ENCODE results near the gene IFT81. TPM values are rescaled to one million over a fixed set of nuclear protein-coding genes. Genes with fewer than 3 reads are reported as not detected.

The IFT81 gene
- total RNA-seq, 2 donors from 2014 or later, result 20.2 to 29.6 TPM

DNA sequence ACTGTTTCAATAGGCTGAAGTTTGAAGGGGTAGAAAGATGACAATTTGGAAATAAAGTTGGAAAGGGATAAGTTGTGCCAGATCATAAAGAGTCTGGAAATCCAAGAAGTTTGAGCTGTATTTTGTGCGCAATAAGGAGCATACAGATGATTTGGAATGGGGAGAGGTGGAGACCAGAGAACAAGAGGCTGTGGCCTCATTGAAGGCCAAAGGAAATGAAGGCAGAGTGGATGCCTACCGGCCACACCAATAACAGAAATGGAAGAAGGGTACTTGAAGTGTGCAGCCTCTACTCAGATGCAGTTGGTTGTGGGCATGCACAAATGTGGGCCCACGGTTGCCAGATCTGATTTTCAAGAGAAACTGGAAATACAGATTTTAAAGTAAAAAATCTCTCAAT is 2.4 kb downstream of the IFT81 start:
- Histone ChIP-seq H3K27ac (ENCODE audit: low read depth, low read length) (no peak overlapping the region), H3K27me3 (ENCODE audit: control insufficient read depth, insufficient read depth, low read length, poor library complexity, severe bottlenecking) (no peaks in the 10 kb centered on the region), H3K4me3 (ENCODE audit: low read length) (no peak overlapping the region), H3K36me3 (ENCODE audit: control insufficient read depth, insufficient read depth, low read length) (peaks cover 30% of the 10 kb centered on the region), H3K4me1 (ENCODE audit: control insufficient read depth, insufficient read depth, low read length) (peaks cover 2% of the 10 kb centered on the region), H3K9ac (ENCODE audit: extremely low read depth, low read length, poor library complexity, severe bottlenecking) (no peak overlapping the region), H3K9me3 (ENCODE audit: control insufficient read depth, low read length) (no peaks in the 10 kb centered on the region)
- peaks cover 12% of the 10 kb centered on the region for H3K27me3 Mint-ChIP-seq (ENCODE audit: insufficient read depth)
- no peak for DNase-seq
- peak overlapping the region; percentile 87 for H3K4me3 Mint-ChIP-seq
- TF ChIP-seq, protein P1, sequence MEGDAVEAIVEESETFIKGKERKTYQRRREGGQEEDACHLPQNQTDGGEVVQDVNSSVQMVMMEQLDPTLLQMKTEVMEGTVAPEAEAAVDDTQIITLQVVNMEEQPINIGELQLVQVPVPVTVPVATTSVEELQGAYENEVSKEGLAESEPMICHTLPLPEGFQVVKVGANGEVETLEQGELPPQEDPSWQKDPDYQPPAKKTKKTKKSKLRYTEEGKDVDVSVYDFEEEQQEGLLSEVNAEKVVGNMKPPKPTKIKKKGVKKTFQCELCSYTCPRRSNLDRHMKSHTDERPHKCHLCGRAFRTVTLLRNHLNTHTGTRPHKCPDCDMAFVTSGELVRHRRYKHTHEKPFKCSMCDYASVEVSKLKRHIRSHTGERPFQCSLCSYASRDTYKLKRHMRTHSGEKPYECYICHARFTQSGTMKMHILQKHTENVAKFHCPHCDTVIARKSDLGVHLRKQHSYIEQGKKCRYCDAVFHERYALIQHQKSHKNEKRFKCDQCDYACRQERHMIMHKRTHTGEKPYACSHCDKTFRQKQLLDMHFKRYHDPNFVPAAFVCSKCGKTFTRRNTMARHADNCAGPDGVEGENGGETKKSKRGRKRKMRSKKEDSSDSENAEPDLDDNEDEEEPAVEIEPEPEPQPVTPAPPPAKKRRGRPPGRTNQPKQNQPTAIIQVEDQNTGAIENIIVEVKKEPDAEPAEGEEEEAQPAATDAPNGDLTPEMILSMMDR (conservative IDR thresholded peaks at IDR 0.05), result no peak
- H3K36me3 Mint-ChIP-seq (ENCODE audit: low read depth), result peaks cover 19% of the 10 kb centered on the region
- H3K9me3 Mint-ChIP-seq, result no peaks in the 10 kb centered on the region
- no peak overlapping the region for H3K27ac Mint-ChIP-seq
- peaks cover 10% of the 10 kb centered on the region for H3K4me1 Mint-ChIP-seq
- WGBS, 2 experiments (ENCODE audit: insufficient coverage in 1 of 2, insufficient read length in 1 of 2), result 90 to 94% methylated on average over 3 of the region's 3 CpGs

DNA sequence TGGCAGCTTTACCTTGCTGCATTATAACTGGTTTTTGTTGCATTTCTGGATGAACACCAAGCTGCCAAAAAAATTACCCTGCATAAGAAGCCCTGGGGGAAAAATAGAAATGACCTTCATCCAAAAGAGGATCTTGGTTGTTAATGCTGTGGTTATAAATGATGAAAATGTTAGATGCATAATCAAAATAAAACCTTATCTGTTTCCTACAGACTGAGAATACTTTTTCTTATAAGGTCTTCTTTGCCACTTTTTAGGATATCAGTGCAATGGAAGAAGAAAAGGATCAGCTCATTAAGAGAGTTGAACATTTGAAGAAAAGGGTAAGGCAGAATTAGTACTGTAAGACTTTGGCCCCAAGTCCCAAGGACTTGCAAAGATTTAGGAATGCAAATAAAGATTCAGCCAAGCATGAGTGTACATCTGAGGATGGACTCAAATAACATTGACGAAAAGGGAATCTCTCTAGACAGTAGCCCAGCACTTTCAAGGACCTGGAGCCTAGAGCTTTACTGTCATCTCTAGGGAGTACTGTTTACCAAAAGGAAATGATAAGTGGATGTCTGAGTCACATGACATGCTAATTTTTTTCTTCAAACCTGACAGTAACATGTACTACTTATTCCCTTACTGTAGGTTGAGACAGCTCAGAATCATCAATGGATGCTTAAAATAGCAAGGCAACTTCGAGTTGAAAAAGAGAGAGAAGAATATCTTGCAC is 10.7 kb downstream of the IFT81 start:
- Mint-ChIP-seq H3K27ac (no peak overlapping the region), H3K4me3 (no peak overlapping the region)

DNA sequence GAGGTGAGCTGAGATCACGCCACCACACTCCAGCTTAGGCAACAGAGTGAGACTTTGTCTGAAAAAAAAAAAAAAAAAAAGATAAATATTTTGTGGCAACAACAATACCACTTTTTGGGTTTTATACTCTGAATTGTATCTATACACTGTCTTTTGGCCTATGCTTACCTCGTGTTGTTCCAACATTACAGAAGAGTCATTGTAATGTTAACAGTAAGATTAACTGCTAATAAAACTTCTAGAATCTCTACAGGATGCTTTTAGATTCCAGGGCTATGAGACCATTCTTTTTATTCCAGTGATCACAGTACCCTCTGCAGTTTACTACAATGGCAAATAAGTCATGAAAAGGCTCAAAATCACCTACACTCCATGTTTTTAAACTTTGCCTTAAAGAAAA is 11.6 kb downstream of the IFT81 start:
- Histone ChIP-seq H3K9ac (ENCODE audit: extremely low read depth, low read length, poor library complexity, severe bottlenecking) (no peak overlapping the region), H3K27ac (ENCODE audit: low read depth, low read length) (no peak overlapping the region), H3K4me3 (ENCODE audit: low read length) (no peak overlapping the region), H3K27me3 (ENCODE audit: control insufficient read depth, insufficient read depth, low read length, poor library complexity, severe bottlenecking) (no peaks in the 10 kb centered on the region), H3K36me3 (ENCODE audit: control insufficient read depth, insufficient read depth, low read length) (peaks cover 62% of the 10 kb centered on the region), H3K9me3 (ENCODE audit: control insufficient read depth, low read length) (no peaks in the 10 kb centered on the region), H3K4me1 (ENCODE audit: control insufficient read depth, insufficient read depth, low read length) (no peaks in the 10 kb centered on the region)
- Mint-ChIP-seq H3K27me3 (ENCODE audit: insufficient read depth) (no peaks in the 10 kb centered on the region), H3K27ac (no peak overlapping the region), H3K4me3 (no peak overlapping the region), H3K4me1 (no peaks in the 10 kb centered on the region), H3K36me3 (ENCODE audit: low read depth) (peaks cover 53% of the 10 kb centered on the region), H3K9me3 (no peaks in the 10 kb centered on the region)
- WGBS, 2 experiments (ENCODE audit: insufficient coverage in 1 of 2, insufficient read length in 1 of 2), result 100% methylated on average over 1 to 2 of the region's 2 CpGs
- DNase-seq, result no peak
- TF ChIP-seq, protein P1 (conservative IDR thresholded peaks at IDR 0.05), result no peak

More for the DNA sequence above, 10.7 kb downstream of the IFT81 start:
- Histone ChIP-seq H3K9ac (ENCODE audit: extremely low read depth, low read length, poor library complexity, severe bottlenecking) (no peak overlapping the region), H3K9me3 (ENCODE audit: control insufficient read depth, low read length) (no peaks in the 10 kb centered on the region), H3K36me3 (ENCODE audit: control insufficient read depth, insufficient read depth, low read length) (peaks cover 62% of the 10 kb centered on the region), H3K4me1 (ENCODE audit: control insufficient read depth, insufficient read depth, low read length) (no peaks in the 10 kb centered on the region), H3K4me3 (ENCODE audit: low read length) (no peak overlapping the region), H3K27me3 (ENCODE audit: control insufficient read depth, insufficient read depth, low read length, poor library complexity, severe bottlenecking) (no peaks in the 10 kb centered on the region), H3K27ac (ENCODE audit: low read depth, low read length) (no peak overlapping the region)
- H3K9me3 Mint-ChIP-seq, result no peaks in the 10 kb centered on the region
- peaks cover 54% of the 10 kb centered on the region for H3K36me3 Mint-ChIP-seq (ENCODE audit: low read depth)
- DNase-seq, result no peak
- no peaks in the 10 kb centered on the region for H3K27me3 Mint-ChIP-seq (ENCODE audit: insufficient read depth)
- H3K4me1 Mint-ChIP-seq, result no peaks in the 10 kb centered on the region
- WGBS, 2 experiments (ENCODE audit: insufficient coverage in 1 of 2, insufficient read length in 1 of 2), result 83 to 96% methylated on average over 1 to 2 of the region's 2 CpGs
- TF ChIP-seq, protein P1 (conservative IDR thresholded peaks at IDR 0.05), result no peak

Measured in endodermal cell (in vitro differentiated cells).